BJ (cell line): Measurements from ENCODE around the gene JAK1. TPM values are rescaled to one million over a fixed set of nuclear protein-coding genes. Genes with fewer than 3 reads are reported as not detected.

Experiments
- CTCF ChIA-PET: fragments of 350-600 bp; formaldehyde crosslinking; extraction: SDS; loops from one replicate; lab custom pipeline; 2021; ENCODE audit warnings: antibody characterized with exemption, inconsistent platforms; lab: Yijun Ruan, JAX
- POLR2A ChIA-PET: fragments of 300-600 bp; sonication (Branson Sonifier 250); formaldehyde crosslinking; extraction: SDS; loops from one replicate; lab custom pipeline; 2021; ENCODE audit warnings: antibody characterized with exemption; lab: Charles Lee
- DNase-seq: peaks from one replicate; pipeline ENCODE4 v3.0.0-alpha.2; 2011; ENCODE audit warnings: low read depth
- H3K27me3 ChIP-seq: 2 replicates; pipeline ENCODE4 v1.6.0; 2011; ENCODE audit warnings: low read length; ENCODE audit not compliant: control insufficient read depth, insufficient read depth
- H3K36me3 ChIP-seq: 2 replicates; pipeline ENCODE4 v1.5.1; 2011; ENCODE audit warnings: low read length; ENCODE audit not compliant: control insufficient read depth, insufficient read depth
- H3K4me3 ChIP-seq: 2 replicates; pipeline ENCODE4 v1.5.1; 2011; ENCODE audit warnings: low read depth, mild to moderate bottlenecking, control low read depth, low read length
- CTCF ChIP-seq: IDR thresholded peaks from 2 replicates; pipeline ENCODE4 v1.5.1; 2011; ENCODE audit warnings: low read depth, mild to moderate bottlenecking, control low read depth, inconsistent platforms, low read length, moderate library complexity; ENCODE audit not compliant: insufficient read depth
- polyA plus RNA-seq: library from polyadenylated mRNA; depleted of rRNA; stranded (reverse); fragments of >200 nt; gene quantifications from 2 replicates; pipeline ENCODE4 v1.2.3, GENCODE V29; 2011

Gene JAK1
- polyA plus RNA-seq, 1 experiment: 95.0 TPM

GRCh38 chr1:64948905-64949833 lies 17.2 kb downstream of the JAK1 start:
- Histone ChIP-seq H3K4me3 (no peak overlapping the region), H3K36me3 (no peaks in the 10 kb centered on the region), H3K27me3 (no peaks in the 10 kb centered on the region)
- no peak for DNase-seq
- CTCF ChIA-PET: no interaction called here
- no peak for TF ChIP-seq CTCF
- POLR2A ChIA-PET: no interaction called here

DNA sequence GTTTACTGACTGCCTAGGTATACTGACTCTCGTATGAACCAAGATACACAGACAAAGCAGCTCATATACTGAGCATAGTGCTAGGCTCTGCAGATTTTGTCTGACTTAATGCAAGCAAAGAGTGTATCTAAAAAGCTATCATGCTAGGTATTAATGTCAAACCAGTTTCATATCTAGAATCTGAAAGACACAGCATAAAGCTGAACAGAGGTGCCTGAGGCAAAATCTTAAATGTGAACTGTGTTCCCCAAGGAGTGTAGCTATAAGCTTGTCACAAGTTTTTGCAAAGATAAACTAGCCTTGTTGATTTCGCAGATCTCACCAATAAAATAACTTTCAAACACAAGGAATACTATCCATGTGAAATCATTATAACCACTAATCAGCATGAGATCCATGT lies 18.1 kb downstream of the JAK1 start:
- H3K36me3 ChIP-seq: no peaks in the 10 kb centered on the region
- no peaks in the 10 kb centered on the region for H3K27me3 ChIP-seq
- TF ChIP-seq CTCF: no peak
- no peak overlapping the region for H3K4me3 ChIP-seq
- DNase-seq: no peak
- ChIA-PET CTCF (no interaction called here), POLR2A (no interaction called here)

DNA sequence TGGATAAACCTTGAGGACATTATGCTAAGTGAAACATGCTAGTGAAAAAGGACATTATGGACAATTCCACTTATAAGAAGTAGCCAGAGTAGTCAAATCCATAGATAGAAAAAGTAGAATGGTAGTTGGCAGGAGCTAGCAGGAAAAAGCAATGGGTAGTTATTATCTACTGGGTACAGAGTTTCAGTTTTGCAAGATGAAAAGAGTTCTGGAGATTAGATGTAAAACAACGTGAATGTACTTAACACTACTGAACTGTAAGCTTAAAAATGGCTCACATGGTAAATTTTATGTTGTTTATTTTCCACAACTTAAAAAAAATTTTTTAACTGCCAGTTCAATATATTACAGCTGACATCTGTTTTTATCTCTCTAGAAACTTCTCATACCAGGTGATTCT lies 19.4 kb downstream of the JAK1 start:
- TF ChIP-seq CTCF: no peak
- no peaks in the 10 kb centered on the region for H3K36me3 ChIP-seq
- CTCF ChIA-PET: no interaction called here
- H3K27me3 ChIP-seq: no peaks in the 10 kb centered on the region
- no peak for DNase-seq
- POLR2A ChIA-PET: no interaction called here
- no peak overlapping the region for H3K4me3 ChIP-seq

GRCh38 chr1:64944913-64945312 lies 21.4 kb downstream of the JAK1 start:
- H3K36me3 ChIP-seq: no peaks in the 10 kb centered on the region
- H3K4me3 ChIP-seq: no peak overlapping the region
- no peaks in the 10 kb centered on the region for H3K27me3 ChIP-seq
- ChIA-PET CTCF (no interaction called here), POLR2A (no interaction called here)
- TF ChIP-seq CTCF: no peak
- no peak for DNase-seq

- CTCF ChIA-PET: no interaction called here
- DNase-seq: no peak
- H3K4me3 ChIP-seq: no peak overlapping the region
Observed at GRCh38 chr1:64942675-64943074, 23.7 kb downstream of the JAK1 start.

More at GRCh38 chr1:64942675-64943074, 23.7 kb downstream of the JAK1 start:
- POLR2A ChIA-PET: no interaction called here
- no peak for TF ChIP-seq CTCF
- Histone ChIP-seq H3K36me3 (no peaks in the 10 kb centered on the region), H3K27me3 (no peaks in the 10 kb centered on the region)
